ENCODE data around the gene RMRP.
"Not testable (repeated sequence)": the region's sequence is repeated elsewhere in the genome, so short reads cannot be mapped to it uniquely, and the experiment has no call there.

The RMRP gene

GRCh38 chr9:35664531-35665470 lies 7.0 kb upstream of the RMRP start, which contains the start of gene ARHGEF39:
TSS of gene ARHGEF39 (minus strand) at chr9:35665195. CDS start at chr9:35665169, 26 bp downstream.
- peak; percentile 50 for DNase-seq

GRCh38 chr9:35662437-35662836 lies 4.6 kb upstream of the RMRP start:
- DNase-seq: no peak

DNA sequence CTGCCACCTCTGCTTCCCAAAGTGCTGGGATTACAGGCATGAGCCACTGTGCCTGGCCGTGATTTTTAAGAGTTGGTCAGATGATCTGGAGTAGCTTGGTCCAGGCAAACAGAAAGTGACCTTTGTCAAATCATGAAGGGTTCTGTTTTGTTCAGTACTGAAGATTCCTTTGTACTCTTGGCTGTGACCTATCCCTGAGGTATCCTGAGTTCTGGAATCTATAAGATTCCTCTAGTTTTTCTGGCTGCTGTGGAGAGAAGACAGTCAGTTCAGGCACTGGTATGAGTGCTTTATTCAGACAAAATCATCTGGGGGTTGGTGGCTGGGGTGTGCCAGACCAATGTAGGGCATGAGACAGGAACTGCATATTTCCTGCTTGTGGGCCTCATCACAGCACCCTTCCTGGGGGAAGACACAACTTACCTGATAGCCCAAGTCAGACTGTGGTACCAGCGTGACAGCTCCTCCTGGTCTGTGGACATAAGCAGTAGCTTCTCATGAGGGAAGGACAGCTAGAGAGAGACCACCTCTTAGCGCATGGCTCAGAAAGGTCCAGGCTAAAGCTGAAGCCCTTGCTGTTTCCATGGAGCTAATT lies 4.0 kb upstream of the RMRP start:
- no peak for DNase-seq

GRCh38 chr9:35660966-35661415 lies 3.2 kb upstream of the RMRP start:
- peak; percentile 6 for DNase-seq

DNA sequence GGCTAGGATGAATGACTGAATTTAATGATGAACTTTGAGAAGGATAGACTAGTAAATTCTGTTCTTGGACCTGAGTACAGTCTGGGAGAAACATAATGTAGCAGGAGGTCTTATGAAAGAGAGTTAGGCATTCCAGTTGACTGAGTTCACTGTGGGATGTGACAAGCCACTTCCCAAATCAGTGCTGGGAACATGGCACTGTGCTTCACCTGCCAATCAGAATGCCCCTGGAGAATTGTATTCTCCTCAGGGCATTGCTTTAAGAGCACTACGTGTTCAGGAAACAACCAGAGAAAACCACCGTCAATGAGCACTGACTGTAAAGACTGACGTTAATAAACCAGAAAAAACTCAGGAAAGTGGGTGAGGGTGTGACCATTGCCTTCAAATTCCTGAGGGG lies 1.5 kb upstream of the RMRP start:
- no peak for DNase-seq

DNA sequence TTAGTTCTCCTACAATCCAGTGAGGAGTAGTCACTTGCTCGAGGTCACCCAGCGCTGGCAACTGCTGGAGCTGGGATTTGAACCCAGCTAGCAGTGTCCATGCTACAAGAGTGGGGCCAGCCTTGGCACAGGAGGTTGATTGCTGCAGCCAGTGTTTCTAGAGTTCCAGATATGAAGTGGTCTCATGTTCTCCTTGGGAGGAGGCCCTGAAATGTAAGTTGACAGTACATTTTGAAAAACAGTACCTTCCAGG lies 1.1 kb upstream of the RMRP start:
- DNase-seq: no peak

- peak; percentile 84 for DNase-seq
Observed at GRCh38 chr9:35658137-35658967, 533 bp upstream of the RMRP start, which contains the start of gene CCDC107. TSS of gene CCDC107 (plus strand) at chr9:35658292. CDS start at chr9:35658380, 88 bp downstream.

DNA sequence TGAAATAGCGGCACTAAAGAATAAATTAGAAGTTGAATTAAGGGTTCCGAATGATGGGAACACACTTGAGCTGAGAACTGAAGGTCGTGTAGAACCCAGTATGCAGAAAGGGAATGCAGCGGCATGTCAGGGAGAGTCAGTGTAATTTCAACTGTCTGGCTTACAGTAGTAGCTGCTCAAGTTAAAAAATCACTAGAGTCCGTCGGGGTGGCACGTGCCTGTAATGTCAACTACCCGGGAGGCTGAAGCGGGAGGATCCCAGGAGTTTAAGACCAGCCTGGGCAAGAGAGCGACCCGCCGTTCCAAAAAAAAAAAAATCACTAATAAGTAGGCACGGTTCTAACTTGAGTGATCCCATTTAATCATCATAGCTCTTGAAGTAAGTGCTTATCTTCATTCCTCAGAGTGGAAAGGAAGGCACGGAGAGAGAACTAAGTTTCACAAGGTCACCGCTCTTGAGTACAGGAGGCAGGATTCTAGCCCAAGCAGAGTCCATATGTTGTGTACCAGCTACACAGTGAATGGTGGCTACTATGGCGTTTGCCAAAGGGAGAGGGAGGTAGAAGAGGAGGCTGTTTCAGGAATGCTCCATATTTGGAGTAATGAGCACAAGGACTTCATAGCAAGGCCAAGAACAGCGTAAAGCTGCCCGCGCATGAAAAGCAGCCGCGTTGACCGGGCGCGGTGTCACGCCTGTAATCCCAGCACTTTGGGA lies 831 bp downstream of the RMRP start:
- DNase-seq: peak; percentile 56

DNA sequence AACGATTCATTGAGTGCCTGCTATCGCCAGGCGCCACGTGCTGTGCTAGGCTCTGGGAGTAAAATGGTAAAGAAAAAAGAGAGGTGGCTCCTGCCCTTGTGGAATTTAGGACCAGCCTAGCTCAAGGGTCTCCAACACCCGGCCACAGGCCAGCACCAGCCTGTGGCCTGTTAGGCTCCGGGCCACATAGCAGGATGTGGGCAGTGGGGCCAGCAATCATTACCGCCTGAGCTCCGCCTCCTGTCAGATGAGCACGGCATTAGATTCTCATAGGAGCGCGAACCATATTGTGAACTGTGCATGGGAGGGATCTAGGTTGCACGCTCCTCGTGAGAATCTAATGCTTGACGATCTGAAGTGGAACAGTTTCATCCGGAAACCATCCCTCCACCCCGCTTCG lies 1.5 kb downstream of the RMRP start:
- DNase-seq: no peak

GRCh38 chr9:35653611-35654010 lies 4.2 kb downstream of the RMRP start:
- DNase-seq: no peak

DNA sequence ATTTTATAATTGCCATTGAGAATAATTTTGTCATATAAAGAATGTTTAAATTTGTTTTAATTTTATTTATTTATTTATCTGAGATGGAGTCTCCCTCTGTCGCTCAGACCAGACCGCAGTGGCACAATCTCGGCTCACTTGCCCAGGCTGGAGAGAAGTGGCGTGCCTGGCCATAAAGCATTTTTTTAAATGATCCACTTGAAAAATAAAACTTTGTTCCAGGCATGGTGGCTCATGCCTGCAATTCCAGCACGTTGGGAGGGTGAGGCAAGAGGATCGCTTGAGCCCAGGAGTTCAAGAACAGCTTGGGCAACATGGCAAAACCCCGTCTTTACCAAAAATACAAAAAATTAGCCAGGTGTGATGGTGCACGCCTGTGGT lies 5.0 kb downstream of the RMRP start:
- DNase-seq: no peak

DNA sequence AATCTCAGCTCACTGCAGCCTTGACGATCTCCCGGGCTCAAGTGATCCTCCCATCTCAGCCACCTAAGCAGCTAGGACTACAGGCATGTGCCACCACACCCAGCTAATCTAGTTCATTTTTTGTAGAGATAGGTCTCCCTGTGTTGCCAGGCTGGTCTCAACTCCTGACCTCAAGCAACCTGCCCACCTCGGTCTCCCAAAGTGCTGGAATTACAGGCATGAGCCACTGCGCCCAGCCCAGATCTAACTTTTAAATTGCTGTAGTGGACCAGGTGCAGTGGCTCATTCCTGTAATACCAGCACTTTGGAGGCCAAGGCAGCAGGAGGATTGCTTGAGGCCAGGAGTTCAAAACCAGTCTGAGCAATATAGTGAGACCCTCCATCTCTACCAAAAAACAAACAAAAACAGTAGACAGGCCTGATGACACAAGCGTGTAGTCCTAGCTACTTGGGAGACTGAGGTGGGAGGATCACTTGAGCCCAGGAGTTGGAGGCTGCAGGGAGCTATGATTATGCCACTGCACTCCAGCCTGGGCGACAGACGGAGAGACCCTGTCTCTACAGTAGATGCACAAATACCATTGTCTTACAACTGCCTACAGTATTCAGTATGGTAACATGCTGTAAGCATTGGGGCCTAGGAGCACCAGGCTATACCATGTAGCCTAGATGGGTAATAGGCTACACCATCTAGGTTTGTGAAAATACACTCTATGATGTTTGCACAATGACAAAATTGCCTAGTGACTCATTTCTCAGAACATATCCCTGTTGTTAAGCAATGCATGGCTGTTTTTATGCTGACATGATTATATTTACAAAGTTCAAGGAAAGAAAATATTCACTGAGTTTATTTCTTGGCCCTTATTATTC lies 5.6 kb downstream of the RMRP start:
- DNase-seq: no peak

GRCh38 chr9:35650341-35651158 lies 7.3 kb downstream of the RMRP start, which contains the start of gene SIT1:
TSS of gene SIT1 (minus strand) at chr9:35650931. CDS start at chr9:35650853, 78 bp downstream.
- DNase-seq: no peak

DNA sequence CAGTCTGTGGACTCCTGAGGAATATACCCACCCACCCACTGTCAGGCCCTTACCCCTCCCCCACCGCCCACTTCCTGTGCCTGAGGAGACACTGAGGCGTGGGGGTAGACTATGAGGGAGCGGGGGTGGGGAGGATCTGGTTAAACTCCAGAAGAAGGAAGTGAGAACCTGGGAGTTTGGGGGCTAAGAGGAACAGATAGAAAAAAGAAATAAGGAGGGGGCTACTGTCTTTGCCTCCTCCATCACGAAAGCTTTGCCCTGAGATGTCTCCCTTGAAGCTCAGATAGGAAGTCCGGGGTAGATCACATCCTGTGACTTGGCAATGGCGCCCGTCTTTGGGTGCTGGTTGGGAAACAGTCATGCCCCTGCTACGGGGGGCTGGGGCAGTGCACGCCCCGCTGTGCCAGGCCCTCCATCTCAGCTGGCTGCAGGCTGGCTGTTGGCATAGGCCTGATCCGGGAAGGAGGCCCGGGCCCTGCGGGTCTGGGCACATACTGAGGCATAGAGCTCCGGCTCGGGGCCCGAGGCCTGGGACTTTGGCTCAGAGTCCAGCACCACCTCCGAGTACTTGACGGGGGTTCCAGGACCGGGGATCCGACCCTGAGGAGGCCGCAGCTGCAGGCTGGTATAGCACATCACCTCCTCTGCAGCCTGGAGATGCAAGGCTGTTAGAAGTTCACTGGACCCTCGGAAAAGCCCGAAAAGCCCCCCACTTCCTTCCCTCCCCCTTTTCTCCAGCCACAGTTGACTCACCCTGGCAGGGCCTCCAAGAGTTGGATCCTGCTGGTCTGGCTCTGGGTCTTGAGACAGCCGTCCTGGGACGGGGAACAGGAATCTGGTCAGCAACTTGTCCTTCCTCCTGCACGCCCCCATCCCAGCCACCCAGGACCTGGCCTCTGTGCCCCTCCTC lies 8.1 kb downstream of the RMRP start:
- no peak for DNase-seq

- peak; percentile 87 for DNase-seq
Observed at GRCh38 chr9:35646533-35647265, 11.1 kb downstream of the RMRP start.

DNA sequence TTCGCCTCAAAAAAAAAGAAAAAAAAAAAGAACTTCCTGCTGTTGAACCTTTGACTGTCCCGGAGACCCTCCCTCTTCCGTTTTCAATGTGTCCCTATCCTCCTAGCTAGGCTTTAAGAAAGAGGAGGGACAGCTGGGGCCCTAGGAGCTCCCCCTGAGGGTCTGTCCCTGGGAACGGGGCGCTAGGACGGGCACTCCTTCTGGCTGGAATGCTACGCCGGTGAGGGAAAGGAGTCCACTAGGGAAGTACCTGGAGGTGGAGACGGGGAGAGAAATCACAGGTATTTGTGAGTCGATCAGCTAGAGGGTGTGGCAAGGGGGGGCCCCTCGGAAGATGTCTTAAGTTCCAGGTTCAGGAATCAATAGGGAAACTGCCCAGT lies 11.7 kb downstream of the RMRP start:
- no peak for DNase-seq

DNA sequence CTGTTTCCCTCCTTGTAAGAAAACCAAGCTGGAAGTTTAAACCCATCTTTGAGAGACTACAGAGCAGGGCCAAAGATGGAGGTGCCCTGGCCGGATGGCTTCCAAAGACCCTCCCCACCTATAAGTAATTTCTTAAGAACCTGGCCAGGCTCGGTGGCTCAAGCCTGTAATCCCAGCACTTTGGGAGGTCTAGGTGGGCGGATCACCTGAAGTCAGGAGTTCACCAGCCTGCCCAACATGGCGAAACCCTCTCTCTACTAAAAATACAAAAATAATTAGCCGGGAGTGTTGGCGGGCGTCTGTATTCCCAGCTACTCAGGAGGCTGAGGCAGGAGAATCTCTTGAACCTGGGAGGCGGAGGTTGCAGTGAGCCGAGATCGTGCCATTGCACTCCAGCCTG lies 12.1 kb downstream of the RMRP start:
- DNase-seq: not testable (repeated sequence)

- DNase-seq: no peak
Observed at GRCh38 chr9:35643046-35643445, 14.8 kb downstream of the RMRP start.

- not testable (repeated sequence) for DNase-seq
Observed at GRCh38 chr9:35641478-35641877, 16.3 kb downstream of the RMRP start.

All from NCI-H1694 (cell line).